H1 (cell line): ENCODE measurements around the gene NME9. TPM values are rescaled to one million over a fixed set of nuclear protein-coding genes. Genes with fewer than 3 reads are reported as not detected.
A peak's percentile ranks its signal among the peaks of the same experiment; 100 is the strongest.

Experiments
- CTCF ChIA-PET: fragments of 300-600 bp; sonication (Branson Sonifier 250); formaldehyde crosslinking; loops from one replicate; lab custom pipeline; 2021; ENCODE audit not compliant: partially characterized antibody; lab: Charles Lee
- POLR2A ChIA-PET: fragments of 300-600 bp; sonication (Branson Sonifier 250); formaldehyde crosslinking; loops from one replicate; lab custom pipeline; 2021; ENCODE audit warnings: inconsistent platforms; ENCODE audit not compliant: partially characterized antibody; lab: Charles Lee
- DNase-seq, 2 experiments: peaks; one replicate each; pipeline versions ENCODE4 v3.0.0 to v3.0.0-alpha.2; 2010 to 2022; ENCODE audit warnings: low spot score in 2 of 2, low read depth in 1 of 2, mixed read lengths in 1 of 2
- FAIRE-seq: peaks from 2 replicates; lab custom pipeline; 2011; peaks lifted over from hg19 to GRCh38; lab: Jason Lieb, UNC
- H2AFZ ChIP-seq: 2 replicates; pipeline ENCODE4 v1.8.1; 2012; ENCODE audit warnings: low read length, inconsistent platforms
- H2AK5ac ChIP-seq: 2 replicates; pipeline ENCODE4 v1.6.1; 2013; ENCODE audit warnings: low read depth, low read length
- H2BK120ac ChIP-seq: replicated peaks from 2 replicates; pipeline ENCODE3; 2013; ENCODE audit warnings: low read depth, low read length, inconsistent platforms
- H2BK12ac ChIP-seq: 2 replicates; pipeline ENCODE4 v1.6.1; 2013; ENCODE audit warnings: low read depth, low read length
- H2BK15ac ChIP-seq: 2 replicates; pipeline ENCODE4 v1.6.1; 2013; ENCODE audit warnings: low read length
- H2BK20ac ChIP-seq: 2 replicates; pipeline ENCODE4 v1.6.1; 2013; ENCODE audit warnings: low read length
- H2BK5ac ChIP-seq: 2 replicates; pipeline ENCODE4 v1.6.1; 2013; ENCODE audit warnings: low read depth, low read length
- H3K14ac ChIP-seq: 2 replicates; pipeline ENCODE4 v1.6.1; 2013; ENCODE audit warnings: inconsistent platforms; ENCODE audit not compliant: insufficient read length
- H3K18ac ChIP-seq: 2 replicates; pipeline ENCODE4 v1.6.1; 2013; ENCODE audit warnings: low read length; ENCODE audit errors: extremely low read depth
- H3K23ac ChIP-seq: 2 replicates; pipeline ENCODE4 v1.6.1; 2013; ENCODE audit warnings: inconsistent platforms; ENCODE audit not compliant: insufficient read length
- H3K23me2 ChIP-seq: 2 replicates; pipeline ENCODE4 v1.6.1; 2013; ENCODE audit warnings: low read depth, low read length
- H3K27ac ChIP-seq: 2 replicates; pipeline ENCODE4 v1.6.1; 2011; ENCODE audit warnings: low read depth, low read length, inconsistent platforms
- H3K27me3 ChIP-seq, 4 experiments: replicated peaks in 1 of 4; 1 replicate in 1 of 4; 2 replicates in 3 of 4; pipeline versions ENCODE4 v1.6.1 to v1.8.1; 2011 to 2013; ENCODE audit warnings: low read length in 3 of 4, mild to moderate bottlenecking in 3 of 4, inconsistent platforms in 2 of 4, mixed read lengths in 2 of 4, moderate library complexity in 1 of 4; ENCODE audit not compliant: control insufficient read depth in 3 of 4, insufficient read depth in 3 of 4; ENCODE audit errors: extremely low read depth in 1 of 4
- H3K36me3 ChIP-seq, 4 experiments: 2 replicates each; pipeline versions ENCODE4 v1.6.1 to v1.8.1; 2011 to 2013; ENCODE audit warnings: mild to moderate bottlenecking in 4 of 4, low read length in 3 of 4, moderate library complexity in 2 of 4, control low read depth in 1 of 4, inconsistent platforms in 1 of 4; ENCODE audit not compliant: insufficient read depth in 4 of 4, control insufficient read depth in 2 of 4
- H3K4ac ChIP-seq: replicated peaks from 2 replicates; pipeline ENCODE3; 2013; ENCODE audit warnings: low read length, low read depth, mixed read lengths, inconsistent platforms; ENCODE audit not compliant: insufficient read length
- H3K4me1 ChIP-seq, 4 experiments: replicated peaks in 1 of 4; 1 replicate in 1 of 4; 2 replicates in 3 of 4; pipeline versions ENCODE4 v1.6.1 to v1.8.1; 2011 to 2013; ENCODE audit warnings: low read length in 3 of 4, inconsistent platforms in 2 of 4, mixed read lengths in 1 of 4; ENCODE audit not compliant: insufficient read depth in 4 of 4, control insufficient read depth in 3 of 4
- H3K4me2 ChIP-seq, 2 experiments: 2 replicates each; pipeline versions ENCODE4 v1.6.1 to v1.8.1; 2011 to 2013; ENCODE audit warnings: low read depth in 2 of 2, low read length in 2 of 2, control low read depth in 1 of 2, inconsistent platforms in 1 of 2, mild to moderate bottlenecking in 1 of 2; ENCODE audit not compliant: insufficient read depth in 1 of 2
- H3K4me3 ChIP-seq, 4 experiments: fragments of 200-600, 300-600 bp in 1 of 4; sonication (generic), shearing (Covaris generic), sonication (Bioruptor Twin) in 1 of 4; 2 replicates each; pipeline versions ENCODE4 v1.5.1 to v1.8.1; 2011 to 2016; ENCODE audit warnings: low read length in 4 of 4, low read depth in 3 of 4, control low read depth in 2 of 4, inconsistent platforms in 2 of 4, mild to moderate bottlenecking in 2 of 4, mixed read lengths in 1 of 4, moderate library complexity in 1 of 4; ENCODE audit not compliant: insufficient read depth in 2 of 4; ENCODE audit errors: extremely low read depth in 1 of 4
- H3K56ac ChIP-seq: replicated peaks from 2 replicates; pipeline ENCODE3; 2013; ENCODE audit warnings: low read depth, mild to moderate bottlenecking, mixed read lengths, low read length, inconsistent platforms; ENCODE audit not compliant: insufficient read length
- H3K79me1 ChIP-seq: 2 replicates; pipeline ENCODE4 v1.6.1; 2013; ENCODE audit warnings: low read depth, low read length, control low read depth
- H3K79me2 ChIP-seq, 2 experiments: 2 replicates each; pipeline versions ENCODE4 v1.6.1 to v1.8.1; 2012 to 2013; ENCODE audit warnings: low read length in 2 of 2, mild to moderate bottlenecking in 2 of 2, inconsistent platforms in 1 of 2; ENCODE audit not compliant: insufficient read depth in 2 of 2, control insufficient read depth in 1 of 2
- H3K9ac ChIP-seq, 4 experiments: replicated peaks in 1 of 4; 1 replicate in 1 of 4; 2 replicates in 3 of 4; pipeline versions ENCODE4 v1.6.1 to v1.8.1; 2011 to 2013; ENCODE audit warnings: low read depth in 3 of 4, low read length in 3 of 4, control low read depth in 2 of 4, mild to moderate bottlenecking in 2 of 4, moderate library complexity in 2 of 4, inconsistent platforms in 1 of 4; ENCODE audit errors: extremely low read depth in 1 of 4
- H3K9me3 ChIP-seq, 2 experiments: 2 replicates each; pipeline versions ENCODE4 v1.6.1 to v1.8.1; 2012 to 2013; ENCODE audit warnings: mild to moderate bottlenecking in 2 of 2, moderate library complexity in 2 of 2, control low read depth in 1 of 2, inconsistent platforms in 1 of 2, low read depth in 1 of 2, low read length in 1 of 2, mixed read lengths in 1 of 2; ENCODE audit not compliant: insufficient read depth in 2 of 2
- H4K20me1 ChIP-seq, 2 experiments: replicated peaks in 1 of 2; 2 replicates each; pipeline versions ENCODE3 to v1.8.1; 2011 to 2013; ENCODE audit warnings: inconsistent platforms in 2 of 2, low read length in 2 of 2, mild to moderate bottlenecking in 1 of 2; ENCODE audit not compliant: insufficient read depth in 2 of 2, control insufficient read depth in 1 of 2
- H4K5ac ChIP-seq: 2 replicates; pipeline ENCODE4 v1.6.1; 2013; ENCODE audit warnings: low read length, low read depth, mixed read lengths, inconsistent platforms; ENCODE audit not compliant: insufficient read length
- H4K8ac ChIP-seq: 2 replicates; pipeline ENCODE4 v1.8.0; 2013; ENCODE audit warnings: mild to moderate bottlenecking, moderate library complexity, low read length, inconsistent platforms; ENCODE audit not compliant: insufficient read depth; ENCODE audit errors: extremely low read depth
- H4K91ac ChIP-seq: replicated peaks from 2 replicates; pipeline ENCODE3; 2013; ENCODE audit warnings: low read length, mixed read lengths, inconsistent platforms; ENCODE audit not compliant: insufficient read length
- CTCF ChIP-seq, 3 experiments: IDR thresholded peaks; 1 replicate in 2 of 3; 2 replicates in 1 of 3; pipeline versions ENCODE4 v1.5.1 to v1.6.1; 2011; ENCODE audit warnings: low read length in 3 of 3, mild to moderate bottlenecking in 3 of 3, inconsistent platforms in 2 of 3, low read depth in 1 of 3, moderate library complexity in 1 of 3; ENCODE audit not compliant: insufficient read depth in 1 of 3; ENCODE audit errors: control extremely low read depth in 1 of 3
- RAD21 ChIP-seq, 2 experiments: IDR thresholded peaks in 1 of 2; conservative IDR thresholded peaks in 1 of 2; 2 replicates each; pipeline ENCODE4 v1.6.1; 2011; ENCODE audit warnings: low read depth in 2 of 2, low read length in 2 of 2, improper control_type of control experiment in 1 of 2, inconsistent platforms in 1 of 2, mild to moderate bottlenecking in 1 of 2, moderate library complexity in 1 of 2
- SUZ12 ChIP-seq: fragments of 200-600 bp; sonication (generic); IDR thresholded peaks from 2 replicates; pipeline ENCODE4 v1.6.1; 2012; ENCODE audit warnings: mild to moderate bottlenecking, inconsistent platforms, low read length, moderate library complexity, mixed read lengths
- WGBS, 2 experiments: shearing (Covaris generic) in 1 of 2; methylation state at CpG; one replicate each; pipeline versions ENCODE4 v1.1.6 to v1.1.7; 2013 to 2015; ENCODE audit warnings: low lambda C conversion rate in 2 of 2, mixed read lengths in 2 of 2, inconsistent platforms in 1 of 2, low coverage in 1 of 2, missing lambda C conversion rate in 1 of 2; ENCODE audit not compliant: insufficient replicate concordance in 2 of 2, insufficient coverage in 1 of 2, insufficient read length in 1 of 2; ENCODE audit errors: extremely low coverage in 1 of 2, missing lambda C conversion rate in 1 of 2; 5-methylcytosine and 5-hydroxymethylcytosine counted together
- polyA plus RNA-seq, 7 experiments: library from polyadenylated mRNA; depleted of rRNA in 3 of 7; stranded (reverse) in 5 of 7; unstranded in 2 of 7; fragments of >200 nt in 5 of 7; fragments of 200-250 nt in 2 of 7; gene quantifications; 1 replicate in 5 of 7; 2 replicates in 1 of 7; 4 replicates in 1 of 7; pipeline versions ENCODE4 v1.2.1 to v1.2.3, GENCODE V29; 2011 to 2013; ENCODE audit warnings: missing spikeins in 2 of 7, mixed read lengths in 2 of 7
- total RNA-seq: library from RNA; stranded (reverse); fragmentation: NEBNext Ultra II Directional; extraction: Animal tissue kit (Norgen Biotek cat#: 25700); gene quantifications from 2 replicates; pipeline ENCODE4 v1.2.1, GENCODE V29; 2021

The NME9 gene
- total and polyA plus RNA-seq, 2 of the 8 experiments (the other 6 are each of a cell fraction or from before 2014, with no cell fraction given) = 0.11 TPM; not detected in 1

DNA sequence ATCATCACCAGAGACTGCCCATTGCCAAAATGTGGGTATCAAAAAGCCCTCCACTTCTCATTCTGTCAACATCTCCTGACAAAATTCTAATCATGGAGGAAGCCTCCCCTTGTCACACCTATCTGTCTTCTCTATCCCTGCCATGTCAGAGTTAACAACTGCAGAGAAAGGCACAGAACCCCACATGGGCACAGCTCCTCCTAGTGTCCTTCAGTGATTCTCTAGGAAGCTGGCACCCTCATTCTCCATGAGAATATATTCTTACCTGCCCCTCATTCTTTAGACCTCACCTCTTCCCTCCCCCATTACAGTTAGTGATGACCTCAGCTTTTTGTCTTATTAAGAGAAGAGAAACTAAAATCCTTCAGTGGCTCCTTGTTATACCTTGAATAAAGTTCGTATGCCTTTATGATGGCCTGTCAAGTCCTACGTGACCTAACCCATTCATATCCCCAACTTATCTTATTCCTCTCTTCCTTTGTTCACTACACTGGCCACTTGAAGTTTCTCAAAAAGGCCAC, 44.6 kb downstream of the NME9 start:
- Histone ChIP-seq H3K4me3 (no peak overlapping the region), H3K23ac (no peak overlapping the region), H3K79me1 (no peaks in the 10 kb centered on the region), H2BK15ac (no peak overlapping the region), H2BK12ac (no peak overlapping the region), H3K9me3 (no peaks in the 10 kb centered on the region), H2AFZ (no peak overlapping the region), H3K14ac (no peak overlapping the region), H3K27me3 (no peaks in the 10 kb centered on the region), H2BK120ac (no peak overlapping the region), H3K23me2 (no peaks in the 10 kb centered on the region), H3K79me2 (no peaks in the 10 kb centered on the region), H4K5ac (no peak overlapping the region)
- DNase-seq = peak in 1 of 2 experiments; percentile 38
- CTCF ChIA-PET = interaction anchor here (0.6 to 3.0 kb wide), 8 partner anchors 9 to 216 kb away, joined by 3 to 12 read pairs (median 4); no protein-coding TSS in a partner anchor
- TF ChIP-seq SUZ12 (no peak), CTCF (IDR thresholded peaks at IDR 0.05; ENCODE audit: control extremely low read depth in 1 of 3, insufficient read depth in 1 of 3, low read depth in 1 of 3, low read length in 3 of 3) (peak in 2 of 3 experiments; percentile 26 to 52; a peak in 2 of 4 replicates), RAD21 (IDR thresholded peaks at IDR 0.05 in 1 of 2, conservative IDR thresholded peaks at IDR 0.05 in 1 of 2; ENCODE audit: low read depth in 2 of 2, low read length in 2 of 2) (peak; percentile 44 to 53)
- TF ChIP-seq, all 59 proteins: peak for 2
- no peak overlapping the region for H3K4ac ChIP-seq
- no peak overlapping the region for H2BK20ac ChIP-seq
- no peak overlapping the region for H3K4me2 ChIP-seq
- WGBS, 2 experiments = 89% methylated on average over 2 of the region's 2 CpGs; no CpG with 5 or more reads in 1 of the 2 experiments
- FAIRE-seq = no peak
- no peak overlapping the region for H3K56ac ChIP-seq
- no peaks in the 10 kb centered on the region for H4K20me1 ChIP-seq
- 0 out of 7 replicates have a peak, but pooled peaks cover 0 to 2% (median 0%) of the 10 kb centered on the region in 4 experiments for H3K4me1 ChIP-seq
- H3K9ac ChIP-seq = no peak overlapping the region
- H4K8ac ChIP-seq = no peak overlapping the region
- H2AK5ac ChIP-seq = no peak overlapping the region
- H3K18ac ChIP-seq = no peak overlapping the region
- POLR2A ChIA-PET = no interaction called here
- no peak overlapping the region for H2BK5ac ChIP-seq
- H4K91ac ChIP-seq = no peak overlapping the region
- H3K27ac ChIP-seq = no peak overlapping the region
- peaks cover 2 to 39% (median 9%) of the 10 kb centered on the region in 4 experiments; a peak in 5 of 8 replicates for H3K36me3 ChIP-seq
